Suppressor macrophage treated with lipopolysaccharide for 4 hours (primary cell): ENCODE data around the gene SELL.
A peak's percentile ranks its signal among the peaks of the same experiment; 100 is the strongest.
"Not testable (repeated sequence)": the region's sequence is repeated elsewhere in the genome, so short reads cannot be mapped to it uniquely, and the experiment has no call there.

ENCODE experiments used
- DNase-seq: peaks from one replicate; pipeline ENCODE4 v3.0.0-alpha.2; 2020

SELL gene

DNA sequence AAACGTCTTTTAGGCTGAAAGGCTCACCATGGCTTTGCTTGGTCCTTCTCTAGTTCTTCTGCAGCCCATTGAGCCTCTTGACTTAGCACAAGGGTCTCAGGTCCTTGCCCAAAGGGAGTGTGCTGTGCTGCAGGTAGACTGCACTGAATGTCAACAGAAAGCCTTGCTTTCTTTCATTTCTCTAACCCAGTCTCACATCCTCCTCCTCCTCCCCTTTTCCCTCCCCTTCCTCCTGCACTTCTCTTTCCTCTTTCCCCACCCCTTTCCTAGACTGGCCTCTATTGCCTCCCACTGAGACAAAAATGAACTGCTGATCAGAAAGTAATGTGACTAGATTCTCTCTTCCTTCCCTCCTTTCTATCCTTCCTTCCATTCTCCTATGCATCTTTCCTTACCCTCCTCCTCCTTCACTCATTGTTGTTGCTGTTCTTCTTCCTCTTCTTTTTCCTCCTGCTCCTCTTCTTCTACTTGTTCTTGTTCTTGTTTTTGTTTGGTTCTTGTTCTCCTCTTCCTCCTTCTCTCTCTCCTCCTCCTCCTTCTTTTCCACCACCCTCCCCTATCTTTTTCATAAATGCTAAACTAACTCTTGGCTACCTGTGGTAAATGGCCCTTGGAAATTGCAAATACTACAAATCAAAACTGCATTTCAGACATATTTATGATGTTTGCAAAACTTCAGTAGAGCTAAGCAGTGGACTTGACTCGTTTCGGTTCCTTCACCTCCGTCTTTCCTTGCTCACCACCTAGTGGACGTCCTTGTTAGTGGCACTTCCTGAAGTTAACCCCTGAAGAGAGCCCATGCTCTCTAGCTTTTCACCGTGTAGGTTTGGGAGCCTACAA, at the start of gene SELL:
Gene SELL (minus strand): TSS at position 152 of the 840 bp plus-strand sequence. CDS start 122 bp downstream, at position 30.
- peak; percentile 86 for DNase-seq

DNA sequence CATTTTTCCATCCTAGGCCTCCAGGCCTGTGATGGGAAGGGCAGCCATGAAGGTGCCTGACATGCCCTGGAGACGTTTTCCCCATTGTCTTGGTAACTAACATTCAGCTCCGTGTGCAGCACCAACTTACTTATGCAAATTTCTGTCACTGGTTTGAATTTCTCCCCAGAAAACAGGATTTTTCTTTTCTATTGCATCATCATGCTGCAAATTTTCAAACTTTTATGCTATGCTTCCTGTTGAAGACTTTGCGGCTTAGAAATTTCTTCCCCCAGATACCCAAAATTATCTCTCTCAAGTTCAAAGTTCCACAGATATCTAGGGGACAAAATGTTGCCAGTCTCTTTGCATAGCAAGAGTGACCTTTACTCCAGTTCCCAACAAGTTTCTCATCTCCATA, 47.6 kb upstream of the SELL start:
- no peak for DNase-seq

DNA sequence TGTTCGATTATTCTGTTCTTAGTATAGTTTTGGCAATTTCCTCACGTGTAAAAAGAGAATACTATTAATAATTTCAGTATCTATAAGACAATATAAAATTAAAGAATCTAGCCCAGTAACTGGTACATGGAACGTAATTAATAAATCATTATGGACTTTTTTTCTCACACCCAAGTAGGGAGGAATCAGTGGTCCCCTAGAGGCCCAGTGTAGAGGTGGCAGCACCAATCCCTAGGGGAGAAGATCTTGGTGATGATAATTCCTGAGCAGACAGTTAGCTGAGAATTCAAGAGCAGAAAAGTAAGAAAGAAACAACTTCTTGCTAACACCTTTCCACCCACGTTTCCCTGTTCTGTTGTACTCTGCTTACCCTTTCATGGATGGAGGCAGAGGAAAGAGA, 42.1 kb upstream of the SELL start:
- DNase-seq, result no peak

DNA sequence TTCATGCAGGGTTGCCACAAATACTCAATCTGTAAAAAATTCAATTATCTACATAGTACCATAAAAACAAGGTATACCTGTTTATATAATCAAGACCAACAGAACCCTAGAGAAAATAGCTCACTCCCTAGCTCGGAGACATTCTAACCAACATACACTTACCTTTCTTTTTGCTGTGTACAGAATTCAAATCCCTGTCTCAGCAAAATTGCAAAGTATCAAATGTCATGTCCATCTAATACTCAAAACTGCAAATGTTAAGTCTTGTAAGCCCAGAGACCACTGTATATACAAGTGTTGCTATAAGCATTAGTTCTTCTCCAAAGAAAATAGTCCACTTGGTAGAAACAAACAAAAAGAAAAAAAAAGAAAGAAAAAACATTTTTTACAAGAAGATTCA, 38.6 kb upstream of the SELL start:
- DNase-seq, result no peak

DNA sequence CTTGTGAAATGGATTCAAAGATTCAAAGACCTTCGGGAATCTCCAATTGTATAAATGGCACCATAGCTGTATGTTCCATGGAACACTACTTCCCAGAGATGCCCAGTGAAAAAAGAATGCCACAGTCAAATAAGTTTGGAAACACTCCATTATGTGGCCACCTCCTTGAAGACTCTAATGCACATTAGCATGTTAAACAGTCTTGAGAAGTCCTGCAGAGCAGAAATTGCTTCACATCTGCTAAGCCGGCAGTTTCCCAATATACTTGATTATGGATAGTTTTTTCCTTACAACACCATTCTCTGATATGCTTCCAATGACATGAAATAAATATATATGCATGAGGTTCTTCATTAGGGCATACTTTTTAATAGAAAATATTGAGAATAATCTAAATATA, 35.1 kb upstream of the SELL start:
- DNase-seq, result no peak

DNA sequence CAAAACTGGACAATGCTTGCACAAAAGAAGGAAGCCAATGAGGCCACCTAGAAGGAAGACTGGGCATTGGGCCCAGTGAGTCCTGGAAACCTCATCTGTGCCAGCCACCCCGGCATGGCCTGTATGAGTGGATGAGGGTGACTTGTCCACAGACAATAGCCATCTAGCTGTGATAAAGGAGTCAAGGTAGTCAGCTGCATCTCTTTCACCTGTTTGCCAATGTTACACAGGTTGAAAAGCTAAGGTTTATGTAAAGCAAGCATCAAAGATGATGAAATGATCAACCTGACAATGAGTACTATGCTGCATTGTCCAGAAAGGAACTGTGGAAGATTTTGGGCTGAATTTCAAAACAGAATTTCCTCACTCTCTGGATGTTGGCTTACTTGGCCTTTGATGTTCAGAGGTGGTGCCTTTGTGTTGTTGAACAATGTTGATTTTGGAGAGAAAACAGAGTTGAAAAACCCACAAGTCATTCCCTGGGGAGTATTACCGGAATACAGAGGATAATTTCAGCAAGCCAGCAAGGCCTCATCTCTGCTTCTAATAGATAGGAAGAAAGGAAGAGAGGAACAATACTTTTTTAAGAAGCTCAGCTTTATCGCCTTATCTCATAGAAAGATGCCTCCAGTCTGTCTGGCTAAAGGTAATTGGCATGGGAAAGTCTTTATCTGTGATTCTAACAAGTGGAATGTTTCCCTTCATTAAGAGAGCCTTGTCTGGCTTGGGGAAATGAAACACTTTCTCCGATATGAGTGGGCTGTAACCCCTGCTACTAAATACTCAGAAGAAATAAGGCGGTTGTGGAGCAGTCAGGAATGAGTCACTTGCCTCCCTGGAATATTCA, 33.8 kb upstream of the SELL start:
- DNase-seq, result no peak

DNA sequence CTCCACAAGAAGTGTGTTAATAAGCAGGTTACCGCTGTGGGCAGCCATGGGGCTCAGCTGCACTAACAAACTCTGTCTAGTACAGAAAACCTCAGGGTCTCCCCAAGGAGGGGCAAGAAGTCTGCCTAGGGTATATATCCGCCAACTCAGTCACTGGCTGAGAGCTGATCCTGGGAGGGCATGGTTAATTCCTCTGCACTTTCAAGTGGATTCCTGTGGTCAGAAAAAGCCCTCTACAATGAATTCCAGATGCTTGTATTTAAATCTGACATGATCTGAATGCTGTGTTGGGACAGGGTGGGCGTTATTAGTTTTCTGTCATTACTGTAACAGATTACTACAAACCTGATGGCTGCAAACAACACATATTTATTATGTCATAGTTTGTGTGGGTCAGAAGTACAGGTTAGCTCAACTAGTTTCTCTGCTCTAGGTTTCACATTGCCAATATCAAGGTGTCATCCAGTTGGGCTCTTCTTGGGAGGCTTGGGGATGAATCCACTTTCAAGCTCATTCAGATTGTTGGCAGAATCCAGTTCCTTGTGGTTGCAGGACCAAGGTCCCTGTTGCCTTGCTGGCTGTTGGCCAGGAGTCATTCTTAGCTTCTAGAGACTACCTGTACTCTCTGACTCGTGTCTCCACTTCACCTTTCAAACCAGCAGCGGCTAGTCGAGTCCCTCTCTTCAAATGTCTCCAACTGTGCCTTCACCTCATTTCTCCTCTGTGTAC, 30.4 kb upstream of the SELL start:
- no peak for DNase-seq

DNA sequence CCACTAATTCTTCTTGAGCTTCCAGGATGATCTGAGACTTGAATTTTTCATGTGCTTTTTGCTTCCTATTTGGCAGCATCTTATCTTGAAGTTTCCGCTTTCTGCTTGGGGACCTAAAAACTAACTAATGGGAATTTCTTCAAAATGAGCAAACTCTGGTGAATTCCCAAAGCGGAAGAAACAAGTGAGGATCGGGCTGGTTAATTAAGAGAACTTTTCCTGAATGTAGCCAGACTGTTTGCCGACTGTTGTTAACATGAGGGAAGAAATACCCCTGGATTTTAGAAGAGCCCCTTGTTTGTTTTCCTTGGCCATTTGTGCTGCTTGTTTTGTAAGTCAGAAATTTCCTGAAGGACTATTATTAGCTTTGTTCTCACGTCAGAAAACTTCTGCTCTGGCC, 28.6 kb upstream of the SELL start:
- no peak for DNase-seq

DNA sequence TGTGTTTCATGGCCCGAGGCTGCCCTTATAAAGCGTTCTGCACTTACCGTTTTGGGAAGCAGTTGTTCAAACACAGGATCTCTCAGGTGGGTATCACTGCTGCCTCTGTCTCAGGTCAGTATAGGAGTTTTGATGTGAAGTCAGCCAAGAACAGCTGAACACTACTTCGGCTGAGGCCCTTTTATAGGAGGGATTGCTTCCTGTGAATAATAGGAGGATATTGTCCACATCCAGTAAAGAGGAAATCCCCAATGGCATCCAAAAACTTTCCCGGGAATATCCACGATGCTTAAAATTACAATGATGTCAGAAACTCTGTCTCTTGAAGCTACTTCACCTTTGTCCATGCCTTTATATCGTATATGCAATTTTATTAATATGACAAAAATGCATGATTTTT, 22.5 kb upstream of the SELL start, which contains the start of gene SELE:
Gene SELE (minus strand): TSS at position 156 of the 400 bp plus-strand sequence. CDS start 467 bp downstream, outside the sequence.
- no peak for DNase-seq

DNA sequence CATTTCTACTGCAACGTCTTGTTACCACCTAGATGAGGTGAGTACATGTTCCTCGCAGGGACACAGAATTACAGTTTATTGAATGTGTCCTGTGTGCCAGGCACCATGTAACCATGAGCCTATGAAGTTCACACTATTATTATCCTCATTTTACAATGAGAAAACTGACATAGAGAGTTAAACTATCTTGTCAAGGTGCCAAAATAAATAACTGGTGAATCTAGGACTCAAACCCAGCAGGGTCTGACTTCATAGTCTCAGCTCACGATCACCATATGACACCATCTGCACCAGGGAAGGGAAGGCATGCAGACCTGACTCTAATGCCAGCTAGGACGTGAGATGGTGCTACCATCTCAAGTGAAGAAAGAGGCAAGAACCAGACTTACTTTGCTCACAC, 20.0 kb upstream of the SELL start:
- DNase-seq, result no peak

DNA sequence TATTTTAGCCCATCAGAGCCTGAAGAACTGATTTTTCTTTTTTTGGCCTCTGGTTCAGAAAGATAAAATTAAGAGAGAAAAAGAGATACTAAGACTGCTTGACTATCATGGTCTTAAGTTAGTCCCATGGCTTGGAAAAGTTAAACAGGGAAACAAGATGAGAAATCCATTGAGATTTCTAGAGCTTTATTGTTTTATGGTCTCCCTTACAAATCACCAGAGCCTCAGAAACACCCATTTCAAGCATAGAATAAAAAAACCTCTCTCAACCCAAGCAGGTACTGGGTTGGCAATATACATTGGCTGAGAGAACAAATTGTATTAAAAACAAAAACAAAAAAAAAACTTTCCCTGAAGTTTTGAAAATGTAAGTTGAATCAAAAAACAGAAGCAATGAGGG, 18.6 kb upstream of the SELL start:
- DNase-seq, result no peak

DNA sequence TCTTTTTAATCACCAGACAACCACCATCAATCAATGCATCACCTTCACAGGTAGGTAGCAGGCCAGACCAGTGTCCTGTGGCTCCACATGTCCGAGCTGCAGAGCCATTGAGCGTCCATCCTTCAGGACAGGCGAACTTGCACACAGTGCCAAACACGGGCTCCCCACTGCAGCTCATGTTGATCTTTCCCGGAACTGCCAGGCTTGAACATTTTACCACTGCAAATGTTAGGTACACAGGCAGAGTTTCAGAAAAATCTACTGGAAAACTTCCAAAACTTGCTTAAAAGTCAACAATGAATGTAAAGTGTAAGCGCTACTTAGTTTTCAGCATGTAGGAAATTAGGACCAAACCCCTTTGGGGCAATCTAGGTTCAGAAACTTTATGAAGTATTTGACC, 15.9 kb upstream of the SELL start:
- DNase-seq, result no peak

DNA sequence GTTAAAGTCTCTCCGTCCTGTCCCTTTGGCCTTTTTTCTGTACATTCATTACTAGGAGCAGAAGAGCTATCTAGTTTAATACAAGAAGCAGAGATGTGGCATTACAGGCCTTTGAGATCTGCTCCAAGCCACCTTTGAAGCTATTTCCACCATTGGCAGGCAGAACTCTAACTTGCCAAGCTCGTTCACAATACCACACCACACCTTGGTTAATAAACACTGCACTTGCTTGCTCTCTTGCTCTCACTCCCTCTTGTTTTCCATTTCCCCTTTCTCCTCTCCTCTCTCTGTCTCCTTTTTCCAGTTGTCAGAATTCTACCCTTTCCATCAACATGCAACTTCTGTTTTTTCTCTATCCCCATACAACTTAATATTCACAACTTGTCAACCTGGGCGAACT, 15.4 kb upstream of the SELL start:
- no peak for DNase-seq

DNA sequence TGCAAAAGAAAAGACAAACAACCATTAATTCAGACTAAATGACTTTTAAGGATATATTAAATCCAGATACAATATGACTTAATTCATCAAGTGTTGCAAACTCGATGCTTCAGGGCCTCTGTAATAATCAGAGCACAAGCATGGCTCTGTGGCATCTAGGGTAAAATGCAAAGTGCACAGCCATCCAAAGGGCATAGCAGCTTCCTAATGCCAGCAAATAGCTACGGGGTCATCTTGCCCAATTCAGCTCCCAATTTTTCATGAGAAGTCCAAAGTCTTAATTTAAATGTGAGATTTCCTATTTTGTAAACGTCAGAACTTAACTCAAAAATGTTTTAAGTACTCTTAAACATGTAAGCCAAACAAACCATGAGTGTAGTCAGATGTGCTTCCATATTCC, 14.5 kb upstream of the SELL start:
- no peak for DNase-seq

DNA sequence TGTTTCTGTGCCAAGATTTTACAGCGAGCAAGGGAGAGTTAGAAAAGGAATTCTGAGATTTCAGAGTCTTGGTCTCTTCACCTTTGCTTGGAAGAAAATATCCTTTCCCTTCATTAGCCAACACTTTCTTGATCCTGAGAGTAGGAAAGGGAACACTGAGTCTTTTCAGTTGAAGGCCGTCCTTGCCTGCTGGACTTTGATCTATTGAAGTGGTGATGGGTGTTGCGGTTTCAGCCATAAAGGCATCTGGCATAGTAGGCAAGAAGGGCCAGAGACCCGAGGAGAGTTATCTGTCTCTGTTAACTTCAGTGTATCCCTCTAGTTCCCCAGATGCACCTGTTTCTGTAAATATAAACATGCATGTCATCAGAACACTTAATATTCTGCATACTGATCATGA, 12.7 kb upstream of the SELL start:
- DNase-seq, result no peak

DNA sequence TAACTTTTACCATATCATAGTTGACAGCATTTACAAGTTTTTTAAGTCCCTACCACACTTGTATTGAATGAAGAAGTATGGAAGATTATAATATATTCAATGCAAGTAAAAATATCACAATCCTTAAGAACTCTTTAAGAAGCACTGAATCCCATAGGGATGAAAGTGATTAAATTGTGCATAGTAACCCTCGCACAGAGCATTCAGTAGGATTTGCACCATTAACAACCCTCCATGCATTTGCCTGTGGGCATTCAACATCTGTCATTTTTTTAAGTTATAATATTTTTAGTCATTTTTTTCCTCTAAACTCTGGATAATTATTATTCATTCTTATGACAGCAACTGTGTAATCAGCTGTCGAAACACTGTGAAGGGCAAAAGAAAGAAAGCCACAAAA, 12.3 kb upstream of the SELL start:
- DNase-seq, result no peak

DNA sequence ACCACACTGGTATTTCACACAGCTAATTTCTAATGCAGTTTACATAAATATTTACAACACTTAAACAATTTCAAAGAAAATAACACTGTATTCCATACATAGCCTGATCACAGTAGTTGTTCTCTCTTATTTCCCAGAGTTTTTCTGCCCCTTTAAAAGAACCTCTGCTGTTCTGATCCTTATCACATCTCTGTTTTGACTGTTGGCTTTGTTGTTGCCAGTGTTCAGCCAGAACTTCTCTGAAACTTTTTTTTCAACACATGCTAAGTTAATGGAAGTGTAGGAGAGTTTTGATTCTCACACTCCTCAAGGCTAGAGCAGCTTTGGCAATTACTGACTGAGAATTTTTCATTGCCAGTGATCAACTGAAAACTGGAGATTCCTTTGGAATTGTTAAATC, 11.4 kb upstream of the SELL start:
- no peak for DNase-seq

DNA sequence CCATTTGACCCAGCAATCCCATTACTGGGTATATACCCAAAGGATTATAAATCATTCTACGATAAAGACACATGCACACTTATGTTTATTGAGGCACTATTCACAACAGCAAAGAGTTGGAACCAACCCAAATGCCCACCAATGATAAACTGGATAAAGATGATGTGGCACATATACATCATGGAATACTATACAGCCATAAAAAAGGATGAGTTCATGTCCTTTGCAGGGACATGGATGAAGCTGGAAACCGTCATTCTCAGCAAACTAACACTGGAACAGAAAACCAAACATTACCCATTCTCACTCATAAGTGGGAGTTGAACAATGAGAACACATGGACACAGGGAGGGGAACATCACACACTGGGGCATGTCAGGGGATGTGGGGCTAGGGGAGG, 3.7 kb upstream of the SELL start:
- not testable (repeated sequence) for DNase-seq

DNA sequence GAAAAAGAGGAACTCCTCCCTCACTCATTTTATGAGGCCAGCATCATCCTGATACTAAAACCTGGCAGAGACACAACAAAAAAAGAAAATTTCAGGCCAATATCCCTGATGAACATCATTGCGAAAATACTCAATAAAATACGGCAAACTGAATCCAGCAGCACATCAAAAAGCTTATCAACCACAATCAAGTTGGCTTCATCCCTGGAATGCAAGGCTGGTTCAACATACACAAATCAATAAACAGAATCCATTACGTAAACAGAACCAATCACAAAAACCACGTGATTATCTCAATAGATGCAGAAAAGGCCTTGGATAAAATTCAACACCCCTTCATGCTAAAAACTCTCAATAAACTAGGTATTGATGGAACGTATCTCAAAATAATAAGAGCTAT, 1.7 kb upstream of the SELL start:
- DNase-seq, result not testable (repeated sequence)

DNA sequence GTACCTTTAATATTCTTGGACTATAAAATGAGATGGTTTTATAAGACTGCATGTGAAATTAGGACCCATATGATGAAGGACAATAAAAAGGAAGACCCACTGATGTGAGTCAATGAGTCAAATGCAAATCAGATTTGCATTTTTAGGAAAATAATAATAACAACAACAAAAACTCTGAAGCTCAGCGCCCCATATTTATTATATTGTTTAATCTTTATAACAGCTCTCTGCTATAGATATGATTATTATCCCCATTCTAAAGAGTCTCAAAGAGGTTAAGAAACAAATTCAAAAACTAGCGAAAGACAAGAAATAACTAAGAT, 850 bp upstream of the SELL start:
- no peak for DNase-seq

DNA sequence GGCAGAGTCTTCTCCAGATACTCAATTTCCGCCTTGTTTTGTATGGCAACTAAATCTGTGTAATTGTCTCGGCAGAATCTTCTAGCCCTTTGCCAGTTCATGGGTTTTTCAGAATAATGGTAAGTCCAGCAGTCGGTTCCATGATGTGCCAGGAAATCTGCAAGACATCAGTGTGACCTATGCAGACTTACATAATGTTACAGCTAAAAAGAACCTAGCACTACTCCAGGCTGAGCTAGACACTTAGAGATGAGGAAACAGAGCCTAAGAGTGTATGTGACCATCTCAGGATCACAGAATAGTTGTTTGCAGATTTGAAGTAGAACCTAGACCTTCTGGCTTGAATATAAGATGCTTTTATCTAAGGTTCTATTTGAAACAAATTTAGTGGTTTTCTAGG, 2.8 kb downstream of the SELL start:
- DNase-seq, result no peak

DNA sequence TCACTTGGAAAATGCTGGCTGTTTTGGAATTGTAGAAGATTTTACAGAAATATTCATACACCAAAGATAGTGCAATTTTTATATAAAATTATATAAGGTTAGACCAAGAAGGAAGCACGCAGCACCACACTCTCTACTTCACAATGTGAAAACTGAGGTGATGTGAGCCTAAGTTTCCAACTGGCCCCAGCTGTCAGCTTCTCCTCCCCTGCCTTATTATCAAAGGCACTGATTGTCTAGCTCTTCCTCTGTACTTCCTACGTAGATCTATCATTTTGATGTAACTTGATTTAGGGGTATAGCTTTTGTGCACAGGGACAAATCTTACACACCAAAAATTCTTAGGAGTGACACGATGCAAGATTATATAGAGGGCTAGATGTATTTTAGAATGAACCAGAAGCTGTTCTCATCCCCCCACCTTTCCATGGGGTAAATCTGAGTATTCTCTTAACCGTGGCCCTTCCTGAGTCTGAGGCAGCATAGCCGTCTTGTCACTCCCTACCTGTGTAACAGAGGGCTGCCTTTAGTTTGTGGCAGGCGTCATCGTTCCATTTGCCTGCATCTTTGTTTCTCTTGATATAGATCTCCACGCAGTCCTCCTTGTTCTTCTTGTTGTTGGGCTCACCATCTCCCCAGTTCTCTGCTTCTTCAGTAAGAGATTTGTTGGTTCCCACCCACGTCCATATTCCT, 3.4 kb downstream of the SELL start:
- DNase-seq, result no peak

DNA sequence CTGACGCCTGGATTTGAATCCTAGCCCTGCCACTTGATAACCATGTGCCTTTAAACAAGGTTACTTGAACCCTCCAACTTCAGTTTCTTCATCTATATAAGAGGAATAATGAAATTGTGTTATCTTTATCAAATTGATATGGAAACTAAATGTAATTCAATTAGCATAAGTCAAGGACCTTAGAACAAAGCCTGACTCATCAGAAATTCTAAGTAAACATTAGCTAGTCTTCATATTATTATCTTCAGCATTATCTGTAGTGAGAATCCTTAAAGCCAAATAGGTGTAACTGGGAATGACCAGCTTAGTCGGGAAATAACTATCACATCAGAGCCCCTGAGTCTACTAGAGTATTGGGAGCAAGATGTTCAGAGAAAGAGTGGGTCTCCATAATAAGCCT, 6.6 kb downstream of the SELL start:
- DNase-seq, result no peak
